Measurements from ENCODE around the gene CKS1B. TPM values are rescaled to one million over a fixed set of nuclear protein-coding genes. Genes with fewer than 3 reads are reported as not detected.

The CKS1B gene
- total RNA-seq, 1 experiment from 2014 or later = 258 TPM

GRCh38 chr1:154955039-154955717, 19.3 kb upstream of the CKS1B start (continued):
- TF ChIP-seq, protein P1, sequence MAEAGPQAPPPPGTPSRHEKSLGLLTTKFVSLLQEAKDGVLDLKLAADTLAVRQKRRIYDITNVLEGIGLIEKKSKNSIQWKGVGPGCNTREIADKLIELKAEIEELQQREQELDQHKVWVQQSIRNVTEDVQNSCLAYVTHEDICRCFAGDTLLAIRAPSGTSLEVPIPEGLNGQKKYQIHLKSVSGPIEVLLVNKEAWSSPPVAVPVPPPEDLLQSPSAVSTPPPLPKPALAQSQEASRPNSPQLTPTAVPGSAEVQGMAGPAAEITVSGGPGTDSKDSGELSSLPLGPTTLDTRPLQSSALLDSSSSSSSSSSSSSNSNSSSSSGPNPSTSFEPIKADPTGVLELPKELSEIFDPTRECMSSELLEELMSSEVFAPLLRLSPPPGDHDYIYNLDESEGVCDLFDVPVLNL (CRISPR knock-in tag; IDR thresholded peaks at IDR 0.05; ENCODE audit: borderline replicate concordance, low read depth) = no peak
- TF ChIP-seq, protein P2, sequence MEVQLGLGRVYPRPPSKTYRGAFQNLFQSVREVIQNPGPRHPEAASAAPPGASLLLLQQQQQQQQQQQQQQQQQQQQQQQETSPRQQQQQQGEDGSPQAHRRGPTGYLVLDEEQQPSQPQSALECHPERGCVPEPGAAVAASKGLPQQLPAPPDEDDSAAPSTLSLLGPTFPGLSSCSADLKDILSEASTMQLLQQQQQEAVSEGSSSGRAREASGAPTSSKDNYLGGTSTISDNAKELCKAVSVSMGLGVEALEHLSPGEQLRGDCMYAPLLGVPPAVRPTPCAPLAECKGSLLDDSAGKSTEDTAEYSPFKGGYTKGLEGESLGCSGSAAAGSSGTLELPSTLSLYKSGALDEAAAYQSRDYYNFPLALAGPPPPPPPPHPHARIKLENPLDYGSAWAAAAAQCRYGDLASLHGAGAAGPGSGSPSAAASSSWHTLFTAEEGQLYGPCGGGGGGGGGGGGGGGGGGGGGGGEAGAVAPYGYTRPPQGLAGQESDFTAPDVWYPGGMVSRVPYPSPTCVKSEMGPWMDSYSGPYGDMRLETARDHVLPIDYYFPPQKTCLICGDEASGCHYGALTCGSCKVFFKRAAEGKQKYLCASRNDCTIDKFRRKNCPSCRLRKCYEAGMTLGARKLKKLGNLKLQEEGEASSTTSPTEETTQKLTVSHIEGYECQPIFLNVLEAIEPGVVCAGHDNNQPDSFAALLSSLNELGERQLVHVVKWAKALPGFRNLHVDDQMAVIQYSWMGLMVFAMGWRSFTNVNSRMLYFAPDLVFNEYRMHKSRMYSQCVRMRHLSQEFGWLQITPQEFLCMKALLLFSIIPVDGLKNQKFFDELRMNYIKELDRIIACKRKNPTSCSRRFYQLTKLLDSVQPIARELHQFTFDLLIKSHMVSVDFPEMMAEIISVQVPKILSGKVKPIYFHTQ (CRISPR knock-in tag; IDR thresholded peaks at IDR 0.05) = no peak
- TF ChIP-seq, protein P3, sequence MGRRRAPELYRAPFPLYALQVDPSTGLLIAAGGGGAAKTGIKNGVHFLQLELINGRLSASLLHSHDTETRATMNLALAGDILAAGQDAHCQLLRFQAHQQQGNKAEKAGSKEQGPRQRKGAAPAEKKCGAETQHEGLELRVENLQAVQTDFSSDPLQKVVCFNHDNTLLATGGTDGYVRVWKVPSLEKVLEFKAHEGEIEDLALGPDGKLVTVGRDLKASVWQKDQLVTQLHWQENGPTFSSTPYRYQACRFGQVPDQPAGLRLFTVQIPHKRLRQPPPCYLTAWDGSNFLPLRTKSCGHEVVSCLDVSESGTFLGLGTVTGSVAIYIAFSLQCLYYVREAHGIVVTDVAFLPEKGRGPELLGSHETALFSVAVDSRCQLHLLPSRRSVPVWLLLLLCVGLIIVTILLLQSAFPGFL (CRISPR knock-in tag; IDR thresholded peaks at IDR 0.05; ENCODE audit: borderline replicate concordance) = no peak
- no peak for TF ChIP-seq JAZF1 (CRISPR knock-in tag; IDR thresholded peaks at IDR 0.05)

- ChIA-PET POLR2A (interaction anchor here (0.8 to 4.6 kb wide), 10 partner anchors 10 to 238 kb away, joined by 3 to 66 read pairs (median 5); partner anchors contain the start of genes CKS1B, FLAD1, KCNN3 and PMVK), CTCF (interaction anchor here (0.6 to 3.8 kb wide), 31 partner anchors 15 to 409 kb away, joined by 3 to 77 read pairs (median 4); partner anchors contain the start of genes ADAM15, FLAD1, KRTCAP2 and LENEP)
- Mint-ChIP-seq H3K4me3 (peak within 1 kb of the TSS; percentile 97), H3K27me3 (ENCODE audit: low read depth) (no peaks in the 10 kb centered on the region), H3K27ac (peak within 1 kb of the TSS; percentile 99), H3K9me3 (no peaks in the 10 kb centered on the region), H3K36me3 (peaks cover 13% of the 10 kb centered on the region), H3K4me1 (peaks cover 53% of the 10 kb centered on the region)
- DNase-seq (ENCODE audit: low spot score) (peak; percentile 85), ATAC-seq (peak; percentile 87)
- TF ChIP-seq ZNF263 (CRISPR knock-in tag; IDR thresholded peaks at IDR 0.05; ENCODE audit: low read depth) (no peak), NR2C2 (CRISPR knock-in tag; IDR thresholded peaks at IDR 0.05) (no peak), E2F1 (CRISPR knock-in tag; IDR thresholded peaks at IDR 0.05) (no peak), NR1H2 (CRISPR knock-in tag; IDR thresholded peaks at IDR 0.05) (no peak), ESRRA (CRISPR knock-in tag; IDR thresholded peaks at IDR 0.05; ENCODE audit: borderline replicate concordance) (no peak), GABPB1 (CRISPR knock-in tag; IDR thresholded peaks at IDR 0.05) (no peak), ATF1 (CRISPR knock-in tag; IDR thresholded peaks at IDR 0.05) (no peak), JUN (CRISPR knock-in tag; IDR thresholded peaks at IDR 0.05) (no peak), CTCF (IDR thresholded peaks at IDR 0.05) (no peak), SMAD4 (CRISPR knock-in tag; IDR thresholded peaks at IDR 0.05) (no peak)
- TF ChIP-seq, protein P4, sequence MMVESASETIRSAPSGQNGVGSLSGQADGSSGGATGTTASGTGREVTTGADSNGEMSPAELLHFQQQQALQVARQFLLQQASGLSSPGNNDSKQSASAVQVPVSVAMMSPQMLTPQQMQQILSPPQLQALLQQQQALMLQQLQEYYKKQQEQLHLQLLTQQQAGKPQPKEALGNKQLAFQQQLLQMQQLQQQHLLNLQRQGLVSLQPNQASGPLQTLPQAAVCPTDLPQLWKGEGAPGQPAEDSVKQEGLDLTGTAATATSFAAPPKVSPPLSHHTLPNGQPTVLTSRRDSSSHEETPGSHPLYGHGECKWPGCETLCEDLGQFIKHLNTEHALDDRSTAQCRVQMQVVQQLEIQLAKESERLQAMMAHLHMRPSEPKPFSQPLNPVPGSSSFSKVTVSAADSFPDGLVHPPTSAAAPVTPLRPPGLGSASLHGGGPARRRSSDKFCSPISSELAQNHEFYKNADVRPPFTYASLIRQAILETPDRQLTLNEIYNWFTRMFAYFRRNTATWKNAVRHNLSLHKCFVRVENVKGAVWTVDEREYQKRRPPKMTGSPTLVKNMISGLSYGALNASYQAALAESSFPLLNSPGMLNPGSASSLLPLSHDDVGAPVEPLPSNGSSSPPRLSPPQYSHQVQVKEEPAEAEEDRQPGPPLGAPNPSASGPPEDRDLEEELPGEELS (CRISPR knock-in tag; IDR thresholded peaks at IDR 0.05) = no peak
- TF ChIP-seq, protein P5, sequence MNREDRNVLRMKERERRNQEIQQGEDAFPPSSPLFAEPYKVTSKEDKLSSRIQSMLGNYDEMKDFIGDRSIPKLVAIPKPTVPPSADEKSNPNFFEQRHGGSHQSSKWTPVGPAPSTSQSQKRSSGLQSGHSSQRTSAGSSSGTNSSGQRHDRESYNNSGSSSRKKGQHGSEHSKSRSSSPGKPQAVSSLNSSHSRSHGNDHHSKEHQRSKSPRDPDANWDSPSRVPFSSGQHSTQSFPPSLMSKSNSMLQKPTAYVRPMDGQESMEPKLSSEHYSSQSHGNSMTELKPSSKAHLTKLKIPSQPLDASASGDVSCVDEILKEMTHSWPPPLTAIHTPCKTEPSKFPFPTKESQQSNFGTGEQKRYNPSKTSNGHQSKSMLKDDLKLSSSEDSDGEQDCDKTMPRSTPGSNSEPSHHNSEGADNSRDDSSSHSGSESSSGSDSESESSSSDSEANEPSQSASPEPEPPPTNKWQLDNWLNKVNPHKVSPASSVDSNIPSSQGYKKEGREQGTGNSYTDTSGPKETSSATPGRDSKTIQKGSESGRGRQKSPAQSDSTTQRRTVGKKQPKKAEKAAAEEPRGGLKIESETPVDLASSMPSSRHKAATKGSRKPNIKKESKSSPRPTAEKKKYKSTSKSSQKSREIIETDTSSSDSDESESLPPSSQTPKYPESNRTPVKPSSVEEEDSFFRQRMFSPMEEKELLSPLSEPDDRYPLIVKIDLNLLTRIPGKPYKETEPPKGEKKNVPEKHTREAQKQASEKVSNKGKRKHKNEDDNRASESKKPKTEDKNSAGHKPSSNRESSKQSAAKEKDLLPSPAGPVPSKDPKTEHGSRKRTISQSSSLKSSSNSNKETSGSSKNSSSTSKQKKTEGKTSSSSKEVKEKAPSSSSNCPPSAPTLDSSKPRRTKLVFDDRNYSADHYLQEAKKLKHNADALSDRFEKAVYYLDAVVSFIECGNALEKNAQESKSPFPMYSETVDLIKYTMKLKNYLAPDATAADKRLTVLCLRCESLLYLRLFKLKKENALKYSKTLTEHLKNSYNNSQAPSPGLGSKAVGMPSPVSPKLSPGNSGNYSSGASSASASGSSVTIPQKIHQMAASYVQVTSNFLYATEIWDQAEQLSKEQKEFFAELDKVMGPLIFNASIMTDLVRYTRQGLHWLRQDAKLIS (CRISPR knock-in tag; IDR thresholded peaks at IDR 0.05; ENCODE audit: borderline replicate concordance) = no peak
- TF ChIP-seq, protein P3 (CRISPR knock-in tag; IDR thresholded peaks at IDR 0.05; ENCODE audit: borderline replicate concordance) = no peak
Measured at GRCh38 chr1:154955718-154956543, 18.6 kb upstream of the CKS1B start, which contains the start of gene PBXIP1. TSS of gene PBXIP1 (minus strand) at chr1:154956099. CDS start at chr1:154953721, 2,378 bp downstream.
